K562 (cell line): ENCODE data around the gene ANK3. TPM values are rescaled to one million over a fixed set of nuclear protein-coding genes. Genes with fewer than 3 reads are reported as not detected.
A peak's percentile ranks its signal among the peaks of the same experiment; 100 is the strongest.

Experiments
- ARID4B ChIP-seq: sonication (generic); formaldehyde crosslinking; IDR thresholded peaks from 2 replicates; pipeline ENCODE4 v1.8.0; 2022; ENCODE audit warnings: mild to moderate bottlenecking, missing genetic modification reagents
- EZH2 ChIP-seq: IDR thresholded peaks from 2 replicates; pipeline ENCODE4 v1.6.1; 2012; ENCODE audit warnings: low read depth, mild to moderate bottlenecking, inconsistent platforms, low read length, borderline replicate concordance
- FOSL1 ChIP-seq: fragments of 200-800 bp; sonication (Bioruptor generic); conservative IDR thresholded peaks from 2 replicates; pipeline ENCODE4 v1.6.1; 2016; ENCODE audit warnings: missing genetic modification characterization, missing compliant biosample characterization
- FOXJ2 ChIP-seq: fragments of 200-800 bp; sonication (Bioruptor generic); IDR thresholded peaks from 2 replicates; pipeline ENCODE4 v1.6.1; 2016; ENCODE audit warnings: missing genetic modification characterization, missing compliant biosample characterization
- GATAD2A ChIP-seq: fragments of 450-650 bp; IDR thresholded peaks from 2 replicates; pipeline ENCODE4 v1.6.1; 2017
- HLTF ChIP-seq: fragments of 450-650 bp; IDR thresholded peaks from 2 replicates; pipeline ENCODE4 v1.6.1; 2016
- KLF13 ChIP-seq: fragments of 450-650 bp; IDR thresholded peaks from 2 replicates; pipeline ENCODE4 v1.6.1; 2016; ENCODE audit warnings: missing genetic modification characterization, low read depth, mild to moderate bottlenecking, missing compliant biosample characterization, moderate library complexity, borderline replicate concordance
- MBD2 ChIP-seq: sonication (generic); IDR thresholded peaks from 2 replicates; pipeline ENCODE4 v1.6.1; 2016; ENCODE audit warnings: low read depth, borderline replicate concordance
- MTA3 ChIP-seq: fragments of 450-650 bp; formaldehyde crosslinking; IDR thresholded peaks from 2 replicates; pipeline ENCODE4 v1.6.1; 2017; ENCODE audit warnings: mild to moderate bottlenecking, borderline replicate concordance
- SMARCC2 ChIP-seq: fragments of 450-650 bp; IDR thresholded peaks from 2 replicates; pipeline ENCODE4 v1.6.1; 2017; ENCODE audit warnings: antibody characterized with exemption, moderate library complexity, mild to moderate bottlenecking, low read depth
- TCF15 ChIP-seq: fragments of 250-450 bp; sonication (Bioruptor Pico); IDR thresholded peaks from 2 replicates; pipeline ENCODE4 v1.8.0; 2022; ENCODE audit warnings: moderate library complexity, mild to moderate bottlenecking, inconsistent platforms
- U2AF2 ChIP-seq: fragments of 200-400 bp; formaldehyde crosslinking; optimal IDR thresholded peaks from 2 replicates; pipeline ENCODE3; 2017; ENCODE audit warnings: low read depth, mild to moderate bottlenecking, low read length
- VEZF1 ChIP-seq: fragments of 200-800 bp; sonication (Bioruptor generic); IDR thresholded peaks from 2 replicates; pipeline ENCODE4 v1.6.1; 2017; ENCODE audit warnings: missing genetic modification characterization, missing compliant biosample characterization
- ZBTB2 ChIP-seq: fragments of 450-650 bp; IDR thresholded peaks from 2 replicates; pipeline ENCODE4 v1.6.1; 2016; ENCODE audit warnings: antibody characterized with exemption
- ZNF124 ChIP-seq: sonication (generic); formaldehyde crosslinking; IDR thresholded peaks from 2 replicates; pipeline ENCODE4 v1.8.1; 2022; ENCODE audit warnings: missing genetic modification reagents
- ZNF224 ChIP-seq: sonication (generic); formaldehyde crosslinking; IDR thresholded peaks from 2 replicates; pipeline ENCODE4 v1.8.0; 2022; ENCODE audit warnings: mild to moderate bottlenecking, missing genetic modification reagents
- ZNF311 ChIP-seq: fragments of 250-450 bp; sonication (Bioruptor Pico); IDR thresholded peaks from 2 replicates; pipeline ENCODE4 v1.4.0; 2020; ENCODE audit warnings: mild to moderate bottlenecking, moderate library complexity
- ZNF551 ChIP-seq: fragments of 250-450 bp; sonication (Bioruptor Pico); IDR thresholded peaks from 2 replicates; pipeline ENCODE4 v1.5.0; 2021; ENCODE audit warnings: mild to moderate bottlenecking, moderate library complexity
- ZNF586 ChIP-seq: fragments of 450-650 bp; formaldehyde crosslinking; conservative IDR thresholded peaks from 2 replicates; pipeline ENCODE4 v1.4.0; 2020; ENCODE audit warnings: mild to moderate bottlenecking, moderate library complexity
- ZNF780A ChIP-seq: fragments of 250-450 bp; sonication (Bioruptor Pico); IDR thresholded peaks from 2 replicates; pipeline ENCODE4 v1.5.0; 2021; ENCODE audit warnings: mild to moderate bottlenecking
- polyA plus RNA-seq, 8 experiments: library from polyadenylated mRNA; depleted of rRNA in 4 of 8; stranded (reverse) in 5 of 8; unstranded in 3 of 8; fragments of >200 nt; fragmentation: Nextera tagmentation in 2 of 8; fragmentation: Illumina TruSeq in 1 of 8; extraction: Ambion mirVana in 2 of 8; extraction: Trizol in 1 of 8; gene quantifications; 2 replicates each; pipeline versions ENCODE4 v1.2.1 to v1.2.3, GENCODE V29; 2011 to 2014; ENCODE audit warnings: inconsistent platforms in 1 of 8, missing spikeins in 1 of 8
- total RNA-seq, 7 experiments: library from RNA; depleted of rRNA in 6 of 7; stranded (reverse); fragments of >200 nt in 6 of 7; fragmentation: Illumina TruSeq in 2 of 7; extraction: Trizol in 2 of 7; gene quantifications; 2 replicates each; pipeline versions ENCODE4 v1.2.1 to v1.2.3, GENCODE V29; 2011 to 2021; ENCODE audit warnings: low replicate concordance in 1 of 7

The ANK3 gene
- total and polyA plus RNA-seq, 9 of the 15 experiments (the other 6 are each of a cell fraction or from before 2014, with no cell fraction given), result 10.0 to 32.3 (median 17.9) TPM

GRCh38 chr10:60299961-60300883 is 89.5 kb downstream of the ANK3 start (continued):
- TF ChIP-seq VEZF1 (CRISPR knock-in tag) (peak; percentile 46; the same call in 1 of the 2 replicates), ZNF586 (CRISPR knock-in tag) (peak; percentile 56; the same call in 1 of the 2 replicates), ARID4B (no peak), TCF15 (CRISPR knock-in tag) (0 out of 2 replicates have a peak, but pooled peaks have one; percentile 23), FOSL1 (tag) (peak; percentile 86), EZH2 (no peak), HLTF (0 out of 2 replicates have a peak, but pooled peaks have one; percentile 10), ZNF551 (CRISPR knock-in tag) (0 out of 2 replicates have a peak, but pooled peaks have one; percentile 21), ZNF780A (CRISPR knock-in tag) (no peak), FOXJ2 (tag) (0 out of 2 replicates have a peak, but pooled peaks have one; percentile 10), SMARCC2 (0 out of 2 replicates have a peak, but pooled peaks have one; percentile 6), U2AF2 (no peak), ZBTB2 (0 out of 2 replicates have a peak, but pooled peaks have one; percentile 31), KLF13 (tag) (peak; percentile 90; the same call in 1 of the 2 replicates), MBD2 (peak; percentile 24; the same call in 1 of the 2 replicates), ZNF124 (CRISPR knock-in tag) (no peak), ZNF311 (CRISPR knock-in tag) (0 out of 2 replicates have a peak, but pooled peaks have one; percentile 6), ZNF224 (CRISPR knock-in tag) (no peak), GATAD2A (peak; percentile 79; the same call in 1 of the 2 replicates), MTA3 (peak; percentile 80)
